GM12874 (cell line): Measurements from ENCODE around the gene POU2AF1.

ENCODE experiments used
- TF ChIP-seq, protein P1 (sequence below): IDR thresholded peaks from 2 replicates; pipeline ENCODE4 v1.5.1; 2011; ENCODE audit warnings: low read depth, mild to moderate bottlenecking, control low read depth, low read length, moderate library complexity; ENCODE audit not compliant: insufficient read depth

The POU2AF1 gene

DNA sequence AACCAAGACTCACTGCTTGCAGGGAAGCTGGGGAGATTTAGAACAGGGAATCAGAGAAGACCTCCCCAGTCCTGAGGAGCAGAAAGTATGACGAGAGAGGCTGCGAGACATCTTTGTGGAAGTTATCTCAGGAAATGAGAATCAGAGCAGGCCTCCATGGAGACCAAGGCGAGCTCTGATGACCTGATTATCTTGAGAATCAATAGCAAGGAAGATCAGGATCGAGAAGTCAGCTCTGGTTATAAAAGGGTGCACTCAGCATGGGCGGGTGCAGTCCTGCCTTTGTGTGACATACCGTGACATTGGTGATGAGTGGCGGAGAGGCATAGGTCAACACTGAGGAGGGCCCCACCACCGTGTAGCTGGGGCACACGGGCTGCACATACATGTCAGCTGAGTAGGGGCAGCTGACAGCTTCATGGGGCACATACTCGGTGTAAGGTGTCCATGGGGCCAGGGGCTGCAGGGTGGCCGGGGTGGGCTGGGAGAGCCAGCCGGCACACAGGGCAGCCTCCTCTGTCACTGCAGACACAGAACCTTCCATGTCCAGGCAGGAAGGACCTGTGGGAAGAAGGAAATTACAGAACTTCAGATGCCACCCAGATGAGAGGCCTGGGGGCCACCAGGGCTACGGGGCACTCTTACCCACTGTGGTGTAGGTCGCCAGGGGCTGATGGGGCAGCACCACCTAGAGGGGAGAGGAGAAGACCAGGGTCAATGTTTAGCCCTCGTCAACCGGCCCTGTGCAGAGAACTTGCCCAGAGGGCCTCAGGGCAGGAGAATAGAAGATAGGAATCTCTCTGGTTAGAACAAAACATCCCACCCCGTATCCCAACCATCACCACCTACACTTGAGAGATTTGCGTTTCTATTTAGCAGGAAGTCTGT, 21.7 kb downstream of the POU2AF1 start:
- TF ChIP-seq, protein P1, sequence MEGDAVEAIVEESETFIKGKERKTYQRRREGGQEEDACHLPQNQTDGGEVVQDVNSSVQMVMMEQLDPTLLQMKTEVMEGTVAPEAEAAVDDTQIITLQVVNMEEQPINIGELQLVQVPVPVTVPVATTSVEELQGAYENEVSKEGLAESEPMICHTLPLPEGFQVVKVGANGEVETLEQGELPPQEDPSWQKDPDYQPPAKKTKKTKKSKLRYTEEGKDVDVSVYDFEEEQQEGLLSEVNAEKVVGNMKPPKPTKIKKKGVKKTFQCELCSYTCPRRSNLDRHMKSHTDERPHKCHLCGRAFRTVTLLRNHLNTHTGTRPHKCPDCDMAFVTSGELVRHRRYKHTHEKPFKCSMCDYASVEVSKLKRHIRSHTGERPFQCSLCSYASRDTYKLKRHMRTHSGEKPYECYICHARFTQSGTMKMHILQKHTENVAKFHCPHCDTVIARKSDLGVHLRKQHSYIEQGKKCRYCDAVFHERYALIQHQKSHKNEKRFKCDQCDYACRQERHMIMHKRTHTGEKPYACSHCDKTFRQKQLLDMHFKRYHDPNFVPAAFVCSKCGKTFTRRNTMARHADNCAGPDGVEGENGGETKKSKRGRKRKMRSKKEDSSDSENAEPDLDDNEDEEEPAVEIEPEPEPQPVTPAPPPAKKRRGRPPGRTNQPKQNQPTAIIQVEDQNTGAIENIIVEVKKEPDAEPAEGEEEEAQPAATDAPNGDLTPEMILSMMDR: no peak

GRCh38 chr11:111356660-111357048, 22.4 kb downstream of the POU2AF1 start:
- TF ChIP-seq, protein P1: no peak

DNA sequence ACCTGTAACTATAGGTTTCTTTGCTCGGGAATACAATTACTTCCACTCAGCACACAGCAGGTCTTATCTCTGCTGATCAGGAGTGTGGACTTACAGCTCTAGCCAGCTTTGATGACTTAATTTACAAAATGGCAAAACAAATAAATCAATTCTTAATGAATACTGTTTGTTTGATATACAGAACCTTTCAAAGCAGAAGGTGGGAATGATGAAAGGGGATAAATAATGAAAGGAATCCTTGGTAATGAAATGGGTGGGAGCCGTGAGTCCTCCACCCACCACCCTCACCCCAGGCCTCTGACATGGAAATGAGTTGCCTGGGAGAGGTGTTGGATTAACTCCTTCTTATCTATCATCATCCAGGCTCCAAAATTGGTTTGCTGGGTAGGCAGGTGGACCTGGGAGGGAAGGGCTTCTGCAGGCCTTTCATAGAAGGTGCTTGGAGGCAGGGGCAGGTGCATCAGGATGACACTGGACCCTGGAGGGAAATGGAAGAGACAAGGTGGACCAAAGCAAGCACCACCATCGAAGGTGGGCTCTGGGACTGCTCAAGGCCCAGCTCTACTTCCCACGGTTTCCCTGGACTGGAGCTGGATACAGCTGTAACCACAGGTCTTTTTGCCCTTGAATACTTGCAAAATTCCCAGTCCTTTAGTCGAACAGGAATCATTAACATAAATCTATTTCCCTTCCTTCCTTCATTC, 23.0 kb downstream of the POU2AF1 start:
- TF ChIP-seq, protein P1: no peak

GRCh38 chr11:111355101-111355500, 24.0 kb downstream of the POU2AF1 start:
- TF ChIP-seq, protein P1: no peak

DNA sequence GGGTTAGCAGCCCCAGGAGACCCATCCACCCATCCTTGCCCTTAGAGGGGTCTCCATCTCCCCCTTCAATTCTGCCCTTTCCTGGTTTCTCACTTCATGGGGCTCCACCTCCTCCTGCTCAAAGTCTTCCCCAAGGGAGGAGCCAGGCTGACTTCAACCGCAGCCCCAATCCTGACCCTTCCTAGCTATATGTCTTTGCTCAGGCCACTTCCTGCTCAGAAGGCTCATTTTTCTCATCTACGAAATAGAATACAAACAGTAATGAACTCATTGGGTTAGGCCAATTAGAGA, 24.5 kb downstream of the POU2AF1 start:
- TF ChIP-seq, protein P1: no peak

GRCh38 chr11:111353776-111354600, 25.1 kb downstream of the POU2AF1 start:
- TF ChIP-seq, protein P1: no peak
